HG03064 (cell line): Measurements from ENCODE around the gene GPN1.
"Not testable (repeated sequence)": the region's sequence is repeated elsewhere in the genome, so short reads cannot be mapped to it uniquely, and the experiment has no call there.

Experiments
- ATAC-seq: cut with Tn5 transposase; IDR thresholded peaks from one replicate; pipeline ENCODE4 v1.9.1; 2021; ENCODE audit warnings: low read depth; ENCODE audit not compliant: unreplicated experiment

GPN1 gene

GRCh38 chr2:27628767-27629709 is at the start of gene GPN1, which contains the start of gene CCDC121:
Gene GPN1, plus strand, starts transcription at chr2:27629050. Its CDS starts 9 bp downstream, at chr2:27629059.
Gene CCDC121, minus strand, starts transcription at chr2:27629012. Its CDS starts 1,213 bp downstream, at chr2:27627799.
- peak; percentile 98 for ATAC-seq

DNA sequence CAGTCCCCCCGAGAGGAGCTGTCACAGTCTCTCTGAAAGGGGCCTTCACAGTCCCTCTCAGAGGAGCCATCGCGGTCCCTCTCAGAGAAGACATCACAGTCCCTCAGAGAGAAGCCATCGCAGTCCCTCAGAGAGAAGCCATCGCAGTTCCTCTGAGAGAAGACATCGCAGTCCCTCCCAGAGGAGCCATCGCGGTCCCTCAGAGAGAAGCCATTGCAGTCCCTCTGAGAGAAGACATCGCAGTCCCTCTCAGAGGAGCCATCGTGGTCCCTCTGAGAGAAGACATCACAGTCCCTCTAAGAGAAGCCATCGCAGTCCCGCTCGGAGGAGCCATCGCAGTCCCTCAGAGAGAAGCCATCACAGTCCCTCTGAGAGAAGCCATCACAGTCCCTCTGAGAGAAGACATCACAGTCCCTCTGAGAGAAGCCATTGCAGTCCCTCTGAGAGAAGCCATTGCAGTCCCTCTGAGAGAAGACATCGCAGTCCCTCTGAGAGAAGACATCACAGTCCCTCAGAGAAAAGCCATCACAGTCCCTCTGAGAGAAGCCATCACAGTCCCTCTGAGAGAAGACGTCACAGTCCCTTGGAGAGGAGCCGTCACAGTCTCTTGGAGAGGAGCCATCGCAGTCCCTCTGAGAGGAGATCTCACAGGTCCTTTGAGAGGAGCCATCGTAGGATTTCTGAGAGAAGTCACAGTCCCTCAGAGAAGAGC is 47.3 kb upstream of the GPN1 start:
- no peak for ATAC-seq

DNA sequence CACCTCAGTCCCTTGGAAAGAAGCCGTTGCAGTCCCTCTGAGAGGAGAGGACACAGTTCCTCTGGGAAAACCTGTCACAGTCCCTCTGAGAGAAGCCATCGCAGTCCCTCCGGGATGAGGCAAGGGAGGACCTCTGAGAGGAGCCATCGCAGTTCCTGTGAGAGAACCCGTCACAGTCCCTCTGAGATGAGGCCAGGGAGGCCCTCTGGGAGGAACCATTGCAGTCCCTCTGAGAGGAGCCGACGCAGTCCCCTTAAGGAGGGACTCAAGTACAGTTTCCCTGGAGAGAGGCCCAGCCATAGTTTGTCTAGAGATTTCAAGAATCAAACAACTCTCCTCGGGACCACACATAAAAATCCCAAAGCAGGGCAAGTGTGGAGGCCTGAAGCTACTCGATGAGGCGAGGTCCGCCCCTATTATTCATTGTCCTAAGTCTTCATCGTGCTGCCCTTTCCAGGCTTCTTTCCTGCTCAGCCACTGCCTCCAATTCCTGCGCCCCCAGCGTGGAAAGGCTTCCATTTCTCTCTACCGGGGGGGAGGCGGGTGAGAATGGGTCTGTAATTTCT is 46.6 kb upstream of the GPN1 start:
- no peak for ATAC-seq

DNA sequence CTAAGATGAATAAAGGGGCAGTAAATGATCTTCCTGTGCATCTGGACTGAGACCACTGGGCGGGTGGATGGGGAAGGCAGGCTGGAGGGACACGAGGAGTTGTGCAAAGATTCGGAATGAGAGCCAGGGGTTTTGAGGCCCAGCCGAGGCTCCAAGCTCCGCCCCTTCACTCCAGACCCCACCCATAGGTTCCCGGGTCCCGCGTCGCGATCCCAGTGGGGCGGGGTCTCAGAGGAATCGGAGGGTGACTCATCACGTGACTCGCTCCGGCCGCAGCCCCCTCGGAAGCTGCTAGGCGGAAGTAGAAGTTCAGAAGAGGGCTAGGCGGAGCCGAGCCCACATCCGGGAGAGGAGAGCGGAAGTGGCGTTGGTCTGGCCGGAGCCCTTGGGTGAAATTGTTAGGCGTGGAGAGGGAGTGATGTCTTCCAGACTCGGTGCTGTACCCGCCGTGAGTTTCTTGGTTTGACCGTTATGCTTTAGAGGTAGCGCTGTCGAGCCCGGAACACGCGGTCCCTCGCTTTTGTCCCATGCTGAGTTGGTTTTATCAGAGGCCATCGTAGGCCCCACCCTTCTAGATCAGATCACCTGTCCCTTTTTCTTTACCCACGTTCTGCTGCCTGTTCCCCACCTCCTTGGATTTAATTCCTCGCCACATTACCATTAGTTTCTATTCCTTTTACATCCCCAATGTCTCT is 46.0 kb upstream of the GPN1 start, which contains the start of gene ZNF512:
ZNF512 (plus strand) TSS at position 348 of the 695 bp plus-strand sequence; CDS start at position 419, 71 bp downstream.
- peak; percentile 87 for ATAC-seq

GRCh38 chr2:27583390-27583915 is 45.4 kb upstream of the GPN1 start:
- no peak for ATAC-seq

DNA sequence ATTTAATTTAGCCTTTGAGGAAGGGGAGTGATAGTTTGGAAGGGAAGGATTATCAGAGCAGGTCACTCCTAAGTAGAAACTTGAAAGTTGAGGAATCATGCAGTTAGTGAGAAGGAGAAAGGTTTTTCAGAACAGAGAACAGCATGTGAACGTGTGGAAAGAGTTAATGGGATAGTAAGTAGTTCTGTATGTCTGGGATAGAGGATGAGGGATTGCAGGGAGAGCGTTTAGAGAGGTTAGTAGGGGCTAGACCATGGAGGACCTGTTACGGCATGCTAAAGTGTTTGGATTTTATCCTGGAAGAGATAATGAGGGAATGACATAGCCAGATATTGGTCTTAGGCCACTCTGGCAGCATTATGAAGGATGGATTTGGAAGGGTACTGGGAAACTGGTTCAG is 44.3 kb upstream of the GPN1 start:
- no peak for ATAC-seq

- no peak for ATAC-seq
Observed at GRCh38 chr2:27587025-27587424, 41.8 kb upstream of the GPN1 start.

- no peak for ATAC-seq
Observed at GRCh38 chr2:27588308-27588707, 40.5 kb upstream of the GPN1 start.

DNA sequence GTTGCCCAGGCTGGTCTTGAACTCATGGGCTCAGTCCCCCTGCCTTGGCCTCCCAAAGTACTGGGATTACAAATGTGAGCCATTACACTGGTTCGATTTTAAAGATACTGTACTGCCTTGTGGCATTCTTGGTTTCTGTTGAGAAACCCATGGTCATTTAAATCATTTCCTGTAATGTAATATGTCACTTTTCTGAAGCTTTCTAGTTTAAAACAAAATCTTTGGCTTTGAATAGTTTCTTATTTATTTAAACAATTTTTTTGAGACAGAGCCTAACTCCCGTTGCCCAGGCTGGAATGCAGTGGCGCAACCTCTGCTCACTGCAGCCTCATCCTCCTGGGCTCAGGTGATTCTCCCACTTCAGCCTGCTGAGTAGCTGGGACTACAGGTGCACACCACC is 37.1 kb upstream of the GPN1 start:
- no peak for ATAC-seq

DNA sequence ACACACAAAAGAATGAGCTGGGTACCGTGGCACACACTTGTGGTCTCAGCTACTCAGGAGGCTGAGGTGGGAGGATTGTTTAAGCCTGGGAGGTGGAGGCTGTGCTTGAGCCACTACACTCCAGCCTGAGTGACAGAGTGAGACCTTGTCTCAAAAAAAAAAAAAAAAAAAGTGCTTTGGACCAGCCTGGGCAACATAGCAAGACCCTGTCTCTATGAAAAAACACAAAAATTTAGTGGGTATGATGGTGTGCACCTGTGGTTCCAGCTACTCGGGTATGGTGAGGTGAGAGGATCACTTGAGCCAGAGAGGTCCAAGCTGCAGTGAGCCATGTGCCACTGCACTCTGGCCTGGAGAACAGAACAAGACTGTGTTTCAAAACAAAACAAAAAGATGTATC is 35.6 kb upstream of the GPN1 start:
- ATAC-seq: no peak

DNA sequence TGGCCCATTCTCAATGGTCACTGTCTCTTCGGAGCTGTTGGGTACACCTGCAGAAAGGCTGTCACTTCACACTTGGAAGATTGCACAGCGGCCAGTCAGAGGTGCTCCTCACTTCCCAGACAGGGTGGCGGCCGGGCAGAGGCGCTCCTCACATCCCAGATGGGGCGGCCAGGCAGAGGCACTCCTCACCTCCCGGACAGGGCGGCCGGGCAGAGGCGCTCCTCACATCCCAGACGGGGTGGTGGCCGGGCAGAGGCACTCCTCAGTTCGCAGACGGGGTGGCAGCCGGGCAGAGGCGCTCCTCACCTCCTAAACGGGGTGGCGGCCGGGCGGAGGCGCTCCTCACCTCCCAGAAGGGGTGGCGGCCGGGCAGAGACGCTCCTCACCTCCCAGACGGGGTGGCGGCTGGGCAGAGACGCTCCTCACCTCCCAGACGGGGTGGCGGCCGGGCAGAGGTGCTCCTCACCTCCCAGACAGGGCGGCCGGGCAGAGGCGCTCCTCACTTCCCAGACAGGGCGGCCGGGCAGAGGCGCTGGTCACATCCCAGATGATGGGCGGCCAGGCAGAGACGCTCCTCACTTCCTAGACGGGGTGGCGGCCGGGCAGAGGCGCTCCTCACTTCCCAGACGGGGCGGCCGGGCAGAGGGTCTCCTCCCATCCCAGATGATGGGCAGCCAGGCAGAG is 34.7 kb upstream of the GPN1 start:
- not testable (repeated sequence) for ATAC-seq

DNA sequence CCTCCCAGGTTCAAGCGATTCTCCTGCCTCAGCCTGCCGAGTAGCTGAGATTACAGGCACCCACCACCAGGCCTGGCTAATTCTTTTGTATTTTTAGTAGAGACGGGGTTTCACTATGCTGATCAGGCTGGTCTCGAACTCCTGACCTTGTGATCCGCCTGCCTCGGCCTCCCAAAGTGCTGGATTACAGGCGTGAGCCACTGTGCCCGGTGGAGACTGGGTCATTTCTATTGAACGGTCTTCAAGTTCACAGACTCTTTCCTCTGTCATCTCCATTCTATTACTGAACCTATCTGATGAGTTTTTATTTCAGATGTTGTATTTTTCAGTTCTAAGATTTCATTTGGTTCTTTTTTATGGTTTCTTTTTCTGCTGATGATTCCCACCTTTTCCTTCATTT is 33.4 kb upstream of the GPN1 start:
- not testable (repeated sequence) for ATAC-seq

DNA sequence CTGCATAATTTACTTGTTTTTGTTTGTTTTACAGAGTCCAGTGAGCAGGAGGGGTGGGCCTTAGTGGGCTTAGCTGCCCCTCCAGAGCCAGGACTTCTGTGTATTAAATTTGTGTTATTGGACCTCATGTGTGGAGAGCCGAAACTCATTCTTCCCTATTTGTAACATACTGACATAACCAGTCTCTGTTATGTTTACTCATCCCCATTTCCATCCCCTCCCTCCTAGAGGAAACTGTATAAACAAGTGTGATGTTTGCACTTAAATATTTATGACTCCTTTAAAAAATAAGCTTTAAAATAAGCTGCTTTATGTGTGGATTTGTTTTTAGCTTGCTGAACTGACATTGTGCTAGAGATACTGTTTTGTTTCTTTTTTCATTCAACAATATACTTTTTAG is 32.2 kb upstream of the GPN1 start:
- ATAC-seq: no peak

- no peak for ATAC-seq
Observed at GRCh38 chr2:27606611-27607010, 22.2 kb upstream of the GPN1 start.

GRCh38 chr2:27613985-27614384 is 14.9 kb upstream of the GPN1 start:
- ATAC-seq: no peak

- no peak for ATAC-seq
Observed at GRCh38 chr2:27615316-27615715, 13.5 kb upstream of the GPN1 start.

DNA sequence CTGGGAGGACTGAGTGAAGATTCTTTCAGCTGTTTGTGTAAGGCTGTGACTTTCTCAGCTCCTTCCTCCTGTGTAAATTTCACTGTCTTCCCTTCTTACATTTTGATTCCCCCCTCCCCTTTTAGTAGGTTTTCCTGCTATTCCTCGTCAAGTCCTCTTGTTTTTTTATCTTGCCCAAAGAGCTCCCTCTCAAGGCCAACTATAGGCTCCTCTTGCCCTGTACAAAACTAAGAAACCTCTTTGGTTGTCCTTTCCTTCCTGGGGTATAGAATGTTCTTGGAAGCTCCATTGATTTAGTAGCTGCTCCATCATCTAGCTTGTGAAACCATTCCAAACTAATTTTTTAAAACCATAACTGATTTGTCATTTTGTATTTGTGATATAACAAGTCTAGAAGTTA is 7.3 kb upstream of the GPN1 start:
- no peak for ATAC-seq

GRCh38 chr2:27622921-27623384 is 5.9 kb upstream of the GPN1 start:
- no peak for ATAC-seq

GRCh38 chr2:27624943-27625342 is 3.9 kb upstream of the GPN1 start:
- ATAC-seq: no peak

- not testable (repeated sequence) for ATAC-seq
Observed at GRCh38 chr2:27626323-27626722, 2.5 kb upstream of the GPN1 start.
